ENCODE results near the gene PAX7.

The PAX7 gene

DNA sequence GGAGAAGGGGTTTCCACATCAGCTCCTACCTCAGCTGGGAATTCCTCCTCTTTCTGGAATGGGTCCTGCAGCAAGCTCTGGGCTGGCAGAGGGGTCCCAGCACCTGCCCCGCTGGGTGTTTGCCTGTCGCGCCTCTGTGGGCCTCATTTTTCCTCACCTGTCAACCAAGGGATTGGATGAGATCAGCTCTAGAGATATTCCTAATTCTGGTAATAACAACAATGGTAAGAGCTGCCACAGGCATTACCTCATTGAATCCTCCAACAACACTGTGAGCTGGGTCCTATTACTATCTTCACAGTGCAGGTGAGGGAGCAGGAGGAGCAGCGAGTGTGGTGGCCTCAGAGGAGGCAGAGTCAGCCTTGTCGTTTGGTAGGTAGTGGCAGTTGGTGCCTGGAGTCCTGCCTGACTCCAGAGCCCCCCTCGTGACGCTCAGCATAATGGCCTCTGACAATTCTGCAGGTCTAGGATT, 23.3 kb upstream of the PAX7 start:
- Mint-ChIP-seq H3K36me3 (no peaks in the 10 kb centered on the region), H3K4me3 (no peak overlapping the region), H3K9me3 (ENCODE audit: low read depth) (no peaks in the 10 kb centered on the region), H3K27ac (no peak overlapping the region), H3K4me1 (ENCODE audit: low read depth) (no peaks in the 10 kb centered on the region), H3K27me3 (peaks cover 4% of the 10 kb centered on the region)

- peaks cover 4% of the 10 kb centered on the region for H3K27me3 Mint-ChIP-seq
- H3K9me3 Mint-ChIP-seq (ENCODE audit: low read depth): no peaks in the 10 kb centered on the region
- no peaks in the 10 kb centered on the region for H3K36me3 Mint-ChIP-seq
- no peak overlapping the region for H3K4me3 Mint-ChIP-seq
- no peak overlapping the region for H3K27ac Mint-ChIP-seq
- no peaks in the 10 kb centered on the region for H3K4me1 Mint-ChIP-seq (ENCODE audit: low read depth)
Measured at GRCh38 chr1:18608534-18608933, 22.1 kb upstream of the PAX7 start.

GRCh38 chr1:18611311-18611710, 19.3 kb upstream of the PAX7 start:
- Mint-ChIP-seq H3K4me3 (no peak overlapping the region), H3K9me3 (ENCODE audit: low read depth) (no peaks in the 10 kb centered on the region), H3K4me1 (ENCODE audit: low read depth) (no peaks in the 10 kb centered on the region), H3K27ac (no peak overlapping the region), H3K27me3 (peaks cover 10% of the 10 kb centered on the region), H3K36me3 (no peaks in the 10 kb centered on the region)

DNA sequence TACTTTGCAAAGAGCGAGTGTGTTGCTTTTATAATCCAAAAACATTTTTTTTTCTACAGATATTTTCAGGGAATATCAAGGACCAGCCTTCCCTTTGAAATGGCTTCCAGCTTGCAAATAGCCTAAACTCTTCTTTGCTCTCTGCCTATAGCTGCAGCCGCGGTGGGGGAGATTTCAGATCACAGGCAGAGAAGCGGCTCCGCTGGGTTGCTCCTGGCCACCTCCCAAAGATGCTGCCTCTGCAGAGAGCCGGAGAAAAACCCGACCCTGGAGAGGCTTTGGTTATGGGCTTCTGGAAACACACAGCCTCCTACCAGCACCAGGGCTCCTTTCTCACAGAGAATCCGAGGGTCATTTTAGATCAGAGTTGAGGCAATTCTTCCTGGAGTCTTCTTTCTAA, 18.6 kb upstream of the PAX7 start:
- Mint-ChIP-seq H3K4me1 (ENCODE audit: low read depth) (no peaks in the 10 kb centered on the region), H3K36me3 (no peaks in the 10 kb centered on the region), H3K27me3 (peaks cover 10% of the 10 kb centered on the region), H3K9me3 (ENCODE audit: low read depth) (no peaks in the 10 kb centered on the region), H3K4me3 (no peak overlapping the region), H3K27ac (no peak overlapping the region)

DNA sequence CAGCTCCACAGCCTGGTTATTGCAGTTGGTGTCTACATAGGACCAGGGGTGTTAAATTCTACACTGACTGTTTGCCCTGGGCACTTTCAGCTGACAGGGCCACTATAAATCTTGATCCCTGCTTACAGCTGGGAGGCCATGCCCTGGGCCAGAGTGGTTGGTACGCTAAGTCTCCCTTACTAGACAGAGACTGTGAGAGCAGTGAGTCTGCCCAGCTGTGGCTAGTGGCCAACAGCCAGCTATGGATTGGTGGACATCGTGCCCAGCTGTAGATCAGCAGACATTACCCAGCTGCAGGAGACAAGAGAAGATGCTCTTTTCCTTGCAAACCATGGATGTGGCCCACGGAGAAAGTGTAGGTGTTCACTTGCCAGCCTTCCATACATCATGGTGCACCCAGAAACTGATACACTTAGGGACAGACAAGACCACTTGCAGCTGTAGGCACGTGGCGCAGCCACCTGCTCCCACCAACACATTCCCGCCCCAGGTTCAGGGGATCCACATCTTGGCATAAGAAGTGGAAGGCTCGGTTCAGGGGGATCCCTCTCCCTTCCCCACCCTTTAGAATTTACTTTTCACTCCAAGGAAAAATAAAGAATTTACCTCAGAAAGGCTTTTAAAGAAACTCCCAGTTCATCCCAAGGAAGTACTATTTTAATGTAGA, 16.4 kb upstream of the PAX7 start:
- H3K27ac Mint-ChIP-seq: no peak overlapping the region
- no peak overlapping the region for H3K4me3 Mint-ChIP-seq
- no peaks in the 10 kb centered on the region for H3K9me3 Mint-ChIP-seq (ENCODE audit: low read depth)
- no peaks in the 10 kb centered on the region for H3K36me3 Mint-ChIP-seq
- H3K4me1 Mint-ChIP-seq (ENCODE audit: low read depth): no peaks in the 10 kb centered on the region
- peaks cover 11% of the 10 kb centered on the region for H3K27me3 Mint-ChIP-seq

- H3K36me3 Mint-ChIP-seq: no peaks in the 10 kb centered on the region
- H3K4me3 Mint-ChIP-seq: no peak overlapping the region
- H3K9me3 Mint-ChIP-seq (ENCODE audit: low read depth): no peaks in the 10 kb centered on the region
- H3K27me3 Mint-ChIP-seq: peaks cover 22% of the 10 kb centered on the region
- no peak overlapping the region for H3K27ac Mint-ChIP-seq
- no peaks in the 10 kb centered on the region for H3K4me1 Mint-ChIP-seq (ENCODE audit: low read depth)
Measured at GRCh38 chr1:18618546-18619466, 11.8 kb upstream of the PAX7 start.

DNA sequence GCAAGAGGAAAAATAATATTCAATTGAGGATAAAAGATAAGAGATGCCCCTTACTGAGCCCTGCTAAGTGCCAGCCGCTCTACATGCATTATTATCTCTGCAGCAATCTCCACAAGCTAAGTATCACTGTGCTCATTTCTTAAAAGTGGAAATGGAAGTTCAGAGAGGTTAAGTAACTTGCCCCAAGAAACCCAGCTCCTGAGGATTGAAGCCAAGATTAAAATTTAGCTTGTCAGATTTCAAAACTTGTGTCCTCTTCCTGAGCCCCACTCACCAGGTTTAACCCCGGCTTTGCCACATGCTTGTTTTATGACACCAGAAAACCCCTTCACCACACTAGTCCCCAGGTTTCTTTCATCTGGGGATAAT, 11.2 kb upstream of the PAX7 start:
- H3K4me3 Mint-ChIP-seq: no peak overlapping the region
- H3K4me1 Mint-ChIP-seq (ENCODE audit: low read depth): no peaks in the 10 kb centered on the region
- peaks cover 18% of the 10 kb centered on the region for H3K27me3 Mint-ChIP-seq
- no peak overlapping the region for H3K27ac Mint-ChIP-seq
- no peaks in the 10 kb centered on the region for H3K36me3 Mint-ChIP-seq
- H3K9me3 Mint-ChIP-seq (ENCODE audit: low read depth): no peaks in the 10 kb centered on the region

- no peak overlapping the region for H3K4me3 Mint-ChIP-seq
- peaks cover 15% of the 10 kb centered on the region for H3K4me1 Mint-ChIP-seq (ENCODE audit: low read depth)
- no peak overlapping the region for H3K27ac Mint-ChIP-seq
- no peaks in the 10 kb centered on the region for H3K36me3 Mint-ChIP-seq
- H3K27me3 Mint-ChIP-seq: peaks cover 45% of the 10 kb centered on the region
- no peaks in the 10 kb centered on the region for H3K9me3 Mint-ChIP-seq (ENCODE audit: low read depth)
Measured at GRCh38 chr1:18628511-18628910, 2.1 kb upstream of the PAX7 start.

DNA sequence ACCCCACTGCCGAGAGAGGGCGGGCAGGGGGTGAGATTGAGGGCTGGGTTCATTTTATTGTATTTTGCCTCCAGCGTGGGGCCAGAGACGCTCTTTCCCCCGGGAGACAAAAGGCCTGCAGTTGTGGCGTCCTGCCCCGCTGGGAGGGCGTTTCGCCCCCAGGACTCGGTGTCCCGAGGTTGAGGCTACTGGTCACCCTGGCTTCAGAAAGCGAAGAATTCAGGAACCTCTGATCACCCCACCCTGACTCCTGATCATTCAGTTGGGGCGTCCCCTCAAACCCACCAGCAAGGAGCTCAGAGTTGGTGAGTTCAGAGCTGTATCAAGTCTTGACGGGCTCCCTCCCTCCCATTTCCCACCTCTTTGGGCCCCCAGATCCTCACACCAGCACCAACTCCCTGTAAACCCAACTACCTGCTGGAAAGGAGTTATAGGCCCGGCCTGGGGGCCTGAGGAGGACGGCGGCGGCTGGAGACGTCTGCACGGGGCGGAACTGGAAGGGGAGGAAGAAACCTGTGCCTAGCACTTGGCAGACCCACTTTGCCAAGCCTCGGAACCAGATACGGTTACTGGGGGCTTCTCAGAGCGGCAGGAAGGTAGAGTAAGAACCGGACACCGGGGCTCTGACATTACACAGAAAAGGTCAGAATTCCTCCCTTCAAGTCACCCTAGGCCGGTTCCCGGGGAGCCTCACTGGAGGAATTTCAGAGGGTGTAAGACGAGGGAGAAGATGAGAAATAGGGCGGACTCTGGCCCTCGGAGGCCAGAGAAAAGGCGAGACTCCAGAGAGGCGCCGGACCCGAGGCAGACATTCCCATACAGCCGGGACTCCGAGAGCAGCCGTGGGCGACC, 761 bp upstream of the PAX7 start:
- peak overlapping the region; percentile 23 for H3K4me3 Mint-ChIP-seq
- peaks cover 51% of the 10 kb centered on the region for H3K27me3 Mint-ChIP-seq
- no peak overlapping the region for H3K27ac Mint-ChIP-seq
- no peaks in the 10 kb centered on the region for H3K36me3 Mint-ChIP-seq
- no peaks in the 10 kb centered on the region for H3K9me3 Mint-ChIP-seq (ENCODE audit: low read depth)
- peaks cover 15% of the 10 kb centered on the region for H3K4me1 Mint-ChIP-seq (ENCODE audit: low read depth)

DNA sequence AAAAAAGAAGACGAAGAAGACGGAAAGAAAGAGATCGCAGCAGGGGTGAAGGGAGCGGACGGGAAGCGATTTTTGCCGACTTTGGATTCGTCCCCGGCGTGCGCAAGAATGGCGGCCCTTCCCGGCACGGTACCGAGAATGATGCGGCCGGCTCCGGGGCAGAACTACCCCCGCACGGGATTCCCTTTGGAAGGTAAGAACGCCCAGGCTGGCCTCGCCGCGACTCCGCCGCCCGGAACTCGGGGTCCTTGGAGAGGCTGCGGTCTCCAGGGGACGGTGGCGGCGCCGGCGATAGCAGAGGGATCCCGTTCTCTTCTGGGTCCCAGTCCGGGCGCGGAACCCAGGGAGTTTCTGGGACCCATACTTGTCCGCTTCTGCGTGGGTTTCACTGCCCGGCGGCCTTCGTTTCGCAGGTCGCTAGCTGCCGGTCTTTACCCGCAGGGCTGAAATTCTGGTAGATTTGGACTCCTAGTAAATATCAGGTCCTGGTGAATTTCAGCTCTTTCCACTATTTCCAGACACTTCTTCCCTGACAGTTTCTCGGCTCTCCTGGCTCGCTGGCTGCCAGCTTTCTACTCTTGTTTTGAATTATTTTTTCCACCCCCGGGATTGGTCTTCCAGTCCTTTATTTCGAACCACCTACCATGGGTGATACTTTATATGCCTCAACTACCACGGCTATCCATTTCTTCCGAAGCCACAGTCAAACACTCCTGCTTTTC, 1.0 kb downstream of the PAX7 start:
- Mint-ChIP-seq H3K4me3 (peak overlapping the region; percentile 42), H3K27me3 (peaks cover 53% of the 10 kb centered on the region), H3K36me3 (no peaks in the 10 kb centered on the region), H3K27ac (peak overlapping the region; percentile 10), H3K4me1 (ENCODE audit: low read depth) (peaks cover 21% of the 10 kb centered on the region), H3K9me3 (ENCODE audit: low read depth) (no peaks in the 10 kb centered on the region)

DNA sequence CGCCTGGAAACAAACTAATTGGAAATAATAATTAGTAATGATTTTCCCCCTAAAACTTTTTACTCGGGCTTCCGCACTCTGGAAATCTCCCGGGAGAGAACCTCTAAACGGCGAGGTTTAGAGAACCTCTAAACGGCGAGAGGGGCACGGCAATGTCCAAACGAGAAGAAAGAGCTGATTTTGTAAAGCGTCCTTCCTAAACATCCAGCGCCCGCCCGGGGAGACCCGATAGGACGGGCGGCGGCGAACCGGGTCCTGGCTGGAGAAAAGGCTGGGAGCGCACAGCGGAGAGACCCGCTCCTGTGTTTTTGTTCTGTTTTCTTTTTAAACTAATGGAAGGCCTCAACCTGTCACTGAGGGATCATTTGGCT, 1.6 kb downstream of the PAX7 start:
- Mint-ChIP-seq H3K4me1 (ENCODE audit: low read depth) (peaks cover 25% of the 10 kb centered on the region), H3K27me3 (peaks cover 54% of the 10 kb centered on the region), H3K27ac (peak overlapping the region; percentile 10), H3K9me3 (ENCODE audit: low read depth) (no peaks in the 10 kb centered on the region), H3K36me3 (no peaks in the 10 kb centered on the region), H3K4me3 (peak overlapping the region; percentile 42)

DNA sequence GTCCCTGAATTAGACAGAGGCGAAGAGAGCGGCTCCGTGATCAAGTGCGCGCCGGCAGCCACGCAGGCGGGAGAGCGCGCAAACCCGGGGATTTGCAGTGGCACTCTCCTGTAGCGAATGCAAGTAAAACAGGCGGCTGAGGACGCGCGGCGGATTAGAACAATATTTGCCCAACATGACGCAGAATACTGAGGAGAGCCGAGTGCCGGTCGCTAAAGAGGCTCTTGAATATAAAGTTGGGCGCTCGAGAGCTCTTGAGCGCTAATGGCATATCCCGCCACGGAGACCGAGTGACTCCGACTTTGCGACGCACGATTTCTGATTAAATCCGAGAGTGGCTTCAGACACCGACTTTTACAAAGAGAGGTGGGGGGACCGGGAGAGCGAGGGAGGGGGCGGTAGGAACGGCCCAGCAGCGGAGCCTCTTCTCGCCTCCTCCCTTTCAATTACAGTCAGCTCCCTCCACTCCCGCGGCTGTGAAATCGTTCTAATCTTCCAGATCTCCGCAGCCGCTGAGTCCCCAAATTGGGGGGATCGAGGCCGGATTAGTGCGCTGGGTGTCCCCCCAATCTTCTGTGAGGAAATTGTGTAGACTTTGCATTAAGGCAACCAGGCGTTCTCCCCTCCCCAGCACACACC, 2.3 kb downstream of the PAX7 start:
- Mint-ChIP-seq H3K27ac (no peak overlapping the region), H3K4me3 (no peak overlapping the region), H3K36me3 (no peaks in the 10 kb centered on the region), H3K27me3 (peaks cover 55% of the 10 kb centered on the region), H3K4me1 (ENCODE audit: low read depth) (peaks cover 29% of the 10 kb centered on the region), H3K9me3 (ENCODE audit: low read depth) (no peaks in the 10 kb centered on the region)

- Mint-ChIP-seq H3K27ac (no peak overlapping the region), H3K27me3 (peaks cover 59% of the 10 kb centered on the region)
Measured at GRCh38 chr1:18633422-18634155, 2.9 kb downstream of the PAX7 start.

More at GRCh38 chr1:18633422-18634155, 2.9 kb downstream of the PAX7 start:
- Mint-ChIP-seq H3K9me3 (ENCODE audit: low read depth) (no peaks in the 10 kb centered on the region), H3K4me3 (no peak overlapping the region), H3K36me3 (no peaks in the 10 kb centered on the region), H3K4me1 (ENCODE audit: low read depth) (peaks cover 29% of the 10 kb centered on the region)

Data from activated naive CD8-positive, alpha-beta T cell (primary cell).